Left lung (tissue), 10 donors: Measurements from ENCODE around the gene GFAP. TPM values are rescaled to one million over a fixed set of nuclear protein-coding genes. Genes with fewer than 3 reads are reported as not detected.

Experiments used
- ATAC-seq: fragments of 200-7000 bp; cut with Tn5 transposase; one replicate; pipeline ENCODE4 v1.9.1; 2020; ENCODE audit warnings: moderate library complexity
- DNase-seq, 4 donors: peaks; one replicate each; pipeline ENCODE4 v3.0.0-alpha.2; 2013 to 2020
- H3K27ac ChIP-seq, 2 donors: fragments of 200-600 bp; sonication (generic) in 1 of 2; one replicate each; pipeline versions ENCODE4 v1.5.0 to v1.8.0; 2020 to 2021
- H3K27me3 ChIP-seq, 2 donors: fragments of 200-600 bp; sonication (generic) in 1 of 2; one replicate each; pipeline versions ENCODE4 v1.5.0 to v1.8.0; 2020 to 2021
- H3K36me3 ChIP-seq, 2 donors: fragments of 200-600 bp; sonication (generic) in 1 of 2; one replicate each; pipeline versions ENCODE4 v1.5.0 to v1.8.0; 2020 to 2021
- H3K4me1 ChIP-seq, 2 donors: fragments of 200-600 bp; one replicate each; pipeline ENCODE4 v1.8.0; 2021
- H3K4me3 ChIP-seq, 2 donors: fragments of 200-600 bp; sonication (generic) in 1 of 2; one replicate each; pipeline versions ENCODE4 v1.5.0 to v1.8.0; 2020 to 2021; ENCODE audit warnings: mild to moderate bottlenecking in 1 of 2
- H3K9me3 ChIP-seq, 2 donors: fragments of 200-600 bp; sonication (generic) in 1 of 2; one replicate each; pipeline versions ENCODE4 v1.5.0 to v1.8.0; 2020 to 2021
- intact Hi-C, 2 donors: fragments of 100-400 bp; cut with DNase I; formaldehyde crosslinking; loops; one replicate each; pipeline versions ENCODE4 v1.11.2 to v1.14.2; 2022
- polyA plus RNA-seq, 6 donors: library from polyadenylated mRNA; unstranded; fragments of 120-200 nt; gene quantifications; one replicate each; pipeline ENCODE4 v1.2.1, GENCODE V29; 2013; ENCODE audit not compliant: insufficient read length in 6 of 6
- total RNA-seq, 2 donors: library from RNA; stranded (reverse); fragmentation: NEBNext Ultra II Directional; extraction: Animal tissue kit (Norgen Biotek cat#: 25700); gene quantifications; one replicate each; pipeline ENCODE4 v1.2.1, GENCODE V29; 2021
- TF ChIP-seq, protein P1 (sequence below), 2 donors: fragments of 200-600 bp; sonication (generic) in 1 of 2; IDR thresholded peaks; one replicate each; pipeline versions ENCODE4 v1.5.0 to v1.8.0; 2021; ENCODE audit warnings: antibody characterized with exemption in 2 of 2
- donor health status: DM: no; HTN: yes; CAD: no.
- donor health status: DM: no; HTN: no; CAD: no.

The GFAP gene
- total and polyA plus RNA-seq, 8 donors, result 0.14 to 1.1 (median 0.45) TPM; not detected in 2

DNA sequence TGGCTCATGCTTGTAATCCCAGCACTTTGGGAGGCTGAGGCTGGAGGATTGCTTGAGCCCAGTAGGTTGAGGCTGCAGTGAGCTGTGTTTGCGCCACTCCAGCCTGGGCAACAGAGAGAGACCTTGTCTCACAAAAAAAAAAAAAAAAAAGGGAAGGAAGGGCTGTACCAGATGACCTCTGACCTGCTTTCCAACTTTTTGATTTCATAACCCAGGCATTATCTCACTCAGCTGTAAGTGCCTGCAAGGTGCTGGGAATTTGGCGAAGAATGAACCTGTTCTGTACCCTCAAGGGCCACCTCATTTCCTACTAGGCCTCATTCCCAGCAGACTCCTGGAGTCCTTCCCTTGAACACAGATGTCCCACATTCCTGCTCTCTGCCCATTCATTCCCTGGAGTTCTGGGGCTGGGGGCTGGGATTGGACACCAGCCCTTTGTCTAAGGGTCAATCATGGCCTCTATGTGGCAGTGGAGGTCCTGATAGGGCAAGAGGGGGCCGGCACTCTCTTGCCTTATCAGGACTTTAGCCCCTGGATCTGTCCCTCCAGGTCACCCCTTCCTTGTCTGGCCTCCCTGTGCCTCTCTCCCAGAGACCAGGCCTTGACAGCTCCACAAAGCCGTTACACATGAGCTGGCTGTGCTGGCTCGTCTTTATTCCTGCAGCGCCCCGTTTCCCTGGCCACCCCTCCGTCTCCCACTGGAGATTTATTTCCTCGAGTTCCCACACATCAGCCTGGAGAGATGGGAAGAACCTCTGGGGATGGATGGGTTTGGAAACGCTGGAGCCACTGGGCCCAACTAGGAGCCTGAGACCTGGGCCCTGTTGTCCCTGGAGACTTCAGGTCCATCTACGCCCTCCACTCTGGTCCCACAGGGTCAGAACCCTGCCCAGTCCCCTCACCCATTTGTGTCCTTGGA is 821 bp upstream of the GFAP start:
- DNase-seq, result peak in 1 of 4 donors; percentile 33
- H3K9me3 ChIP-seq, result no peaks in the 10 kb centered on the region
- TF ChIP-seq, protein P1, sequence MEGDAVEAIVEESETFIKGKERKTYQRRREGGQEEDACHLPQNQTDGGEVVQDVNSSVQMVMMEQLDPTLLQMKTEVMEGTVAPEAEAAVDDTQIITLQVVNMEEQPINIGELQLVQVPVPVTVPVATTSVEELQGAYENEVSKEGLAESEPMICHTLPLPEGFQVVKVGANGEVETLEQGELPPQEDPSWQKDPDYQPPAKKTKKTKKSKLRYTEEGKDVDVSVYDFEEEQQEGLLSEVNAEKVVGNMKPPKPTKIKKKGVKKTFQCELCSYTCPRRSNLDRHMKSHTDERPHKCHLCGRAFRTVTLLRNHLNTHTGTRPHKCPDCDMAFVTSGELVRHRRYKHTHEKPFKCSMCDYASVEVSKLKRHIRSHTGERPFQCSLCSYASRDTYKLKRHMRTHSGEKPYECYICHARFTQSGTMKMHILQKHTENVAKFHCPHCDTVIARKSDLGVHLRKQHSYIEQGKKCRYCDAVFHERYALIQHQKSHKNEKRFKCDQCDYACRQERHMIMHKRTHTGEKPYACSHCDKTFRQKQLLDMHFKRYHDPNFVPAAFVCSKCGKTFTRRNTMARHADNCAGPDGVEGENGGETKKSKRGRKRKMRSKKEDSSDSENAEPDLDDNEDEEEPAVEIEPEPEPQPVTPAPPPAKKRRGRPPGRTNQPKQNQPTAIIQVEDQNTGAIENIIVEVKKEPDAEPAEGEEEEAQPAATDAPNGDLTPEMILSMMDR (IDR thresholded peaks at IDR 0.05), result no peak
- no peak for ATAC-seq
- H3K36me3 ChIP-seq, result no peaks in the 10 kb centered on the region
- H3K27ac ChIP-seq, result no peak overlapping the region
- intact Hi-C loops, result loop anchor here (10.0 kb wide), 2 partner anchors 99 to 209 kb away; no protein-coding TSS in a partner anchor
- H3K27me3 ChIP-seq, result peaks cover 0 to 55% of the 10 kb centered on the region in 2 donors
- no peak overlapping the region for H3K4me3 ChIP-seq
- H3K4me1 ChIP-seq, result peaks cover 8 to 26% of the 10 kb centered on the region in 2 donors

DNA sequence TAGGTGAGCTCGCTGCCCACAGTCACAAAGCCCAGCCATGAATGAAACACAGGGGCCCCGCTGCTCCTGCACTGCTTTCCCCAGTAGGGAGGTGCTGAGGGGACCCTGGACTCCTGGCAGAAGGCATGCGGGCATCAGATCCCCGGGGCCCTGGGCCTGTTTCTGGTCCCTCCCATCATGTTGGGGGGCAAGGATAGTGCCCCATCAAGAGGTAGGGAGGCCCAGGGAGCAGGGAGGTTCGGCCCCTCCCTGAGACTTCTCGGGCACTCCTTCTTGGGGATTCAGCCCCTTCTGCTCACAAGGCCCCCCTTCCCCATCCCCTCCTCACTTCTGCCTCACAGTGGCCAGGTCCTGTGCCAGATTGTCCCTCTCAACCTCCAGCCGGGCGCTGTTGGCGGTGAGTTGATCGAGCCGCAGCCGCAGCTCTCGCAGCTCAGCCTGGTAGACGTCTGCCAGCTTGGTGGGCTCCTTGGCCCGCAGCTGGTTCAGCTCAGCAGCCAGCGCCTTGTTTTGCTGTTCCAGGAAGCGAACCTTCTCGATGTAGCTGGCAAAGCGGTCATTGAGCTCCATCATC is 515 bp downstream of the GFAP start:
- intact Hi-C loops, result loop anchor here (10.0 kb wide), 2 partner anchors 100 to 210 kb away; no protein-coding TSS in a partner anchor
- Histone ChIP-seq H3K27ac (no peak overlapping the region), H3K4me1 (peaks cover 8 to 28% of the 10 kb centered on the region in 2 donors), H3K4me3 (no peak overlapping the region), H3K9me3 (no peaks in the 10 kb centered on the region), H3K27me3 (peaks cover 0 to 49% of the 10 kb centered on the region in 2 donors), H3K36me3 (no peaks in the 10 kb centered on the region)
- ATAC-seq, result no peak
- TF ChIP-seq, protein P1 (IDR thresholded peaks at IDR 0.05), result no peak
- DNase-seq, result peak in 1 of 4 donors; percentile 49

DNA sequence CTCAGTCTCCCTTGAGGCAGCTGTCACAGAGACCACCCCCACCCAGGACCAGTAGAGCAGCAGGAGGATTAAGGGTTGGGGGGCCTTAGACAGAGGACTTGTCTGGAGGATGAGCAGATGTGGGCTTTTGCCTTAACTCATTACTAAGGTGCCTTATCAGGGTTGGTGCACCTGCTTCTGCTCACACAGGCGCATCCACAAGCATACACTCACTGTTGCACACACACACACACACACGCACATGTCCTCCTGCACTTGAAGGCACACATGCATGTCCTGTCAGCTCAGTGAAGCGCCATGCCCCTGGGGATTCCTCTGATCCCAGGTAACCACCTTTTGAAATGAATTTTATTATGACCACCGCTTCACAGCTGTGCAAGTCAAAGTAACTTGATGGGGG is 1.2 kb downstream of the GFAP start:
- Histone ChIP-seq H3K27me3 (peaks cover 0 to 49% of the 10 kb centered on the region in 2 donors), H3K36me3 (no peaks in the 10 kb centered on the region), H3K4me1 (peaks cover 8 to 28% of the 10 kb centered on the region in 2 donors), H3K27ac (no peak overlapping the region), H3K9me3 (no peaks in the 10 kb centered on the region), H3K4me3 (no peak overlapping the region)
- TF ChIP-seq, protein P1 (IDR thresholded peaks at IDR 0.05), result no peak
- ATAC-seq (no peak), DNase-seq (no peak)
- intact Hi-C loops, result loop anchor here (10.0 kb wide), 2 partner anchors 101 to 211 kb away; no protein-coding TSS in a partner anchor

DNA sequence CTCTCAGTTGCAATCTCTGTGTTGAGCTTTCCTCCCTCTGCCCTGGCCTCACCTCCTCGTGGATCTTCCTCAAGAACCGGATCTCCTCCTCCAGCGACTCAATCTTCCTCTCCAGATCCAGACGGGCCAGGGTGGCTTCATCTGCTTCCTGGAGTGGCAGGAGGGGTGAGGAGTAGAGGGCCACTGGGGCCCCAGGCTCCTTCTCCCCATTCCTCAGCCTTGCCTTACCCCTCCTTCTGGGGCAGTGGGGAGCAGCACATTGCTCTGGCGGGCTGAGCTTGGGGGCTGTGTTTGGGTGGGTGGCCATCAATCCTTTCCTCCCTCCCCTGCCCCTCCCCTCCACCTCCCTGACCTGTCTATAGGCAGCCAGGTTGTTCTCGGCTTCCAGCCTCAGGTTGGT is 1.6 kb downstream of the GFAP start:
- Histone ChIP-seq H3K4me3 (no peak overlapping the region), H3K9me3 (no peaks in the 10 kb centered on the region), H3K36me3 (no peaks in the 10 kb centered on the region), H3K4me1 (peaks cover 8 to 28% of the 10 kb centered on the region in 2 donors), H3K27ac (no peak overlapping the region), H3K27me3 (peaks cover 0 to 50% of the 10 kb centered on the region in 2 donors)
- ATAC-seq (no peak), DNase-seq (peak in 1 of 4 donors; percentile 34)
- TF ChIP-seq, protein P1 (IDR thresholded peaks at IDR 0.05), result no peak
- intact Hi-C loops, result loop anchor here (10.0 kb wide), 2 partner anchors 101 to 211 kb away; no protein-coding TSS in a partner anchor
